Body of pancreas (tissue), 4 donors: ENCODE measurements around the gene COL13A1. TPM values are rescaled to one million over a fixed set of nuclear protein-coding genes. Genes with fewer than 3 reads are reported as not detected.
A peak's percentile ranks its signal among the peaks of the same experiment; 100 is the strongest.

Experiments
- ATAC-seq: fragments of 150-250 bp; one replicate; pipeline ENCODE4 v1.9.1; 2016
- DNase-seq, 4 donors: peaks; one replicate each; pipeline ENCODE4 v3.0.0-alpha.2; 2019
- H3K27ac ChIP-seq, 4 donors: fragments of 200-600 bp; sonication (generic); 1 replicate in 3 of 4; 2 replicates in 1 of 4; pipeline versions ENCODE4 v1.5.1 to v1.6.1; 2016 to 2019; ENCODE audit warnings: mild to moderate bottlenecking in 1 of 4, mixed read lengths in 1 of 4, moderate library complexity in 1 of 4
- H3K27me3 ChIP-seq, 2 donors: fragments of 200-600 bp; sonication (generic); one replicate each; pipeline ENCODE4 v1.6.0; 2016; ENCODE audit warnings: mild to moderate bottlenecking in 1 of 2
- H3K36me3 ChIP-seq, 2 donors: fragments of 200-600 bp; sonication (generic); replicated peaks in 1 of 2; 2 replicates each; pipeline ENCODE4 v1.5.1; 2016; ENCODE audit warnings: low read depth in 2 of 2; ENCODE audit not compliant: insufficient read depth in 1 of 2
- H3K4me1 ChIP-seq: fragments of 200-600 bp; sonication (generic); one replicate; pipeline ENCODE4 v1.6.0; 2016
- H3K4me3 ChIP-seq, 2 donors: fragments of 200-600 bp; sonication (generic); 1 replicate in 1 of 2; 2 replicates in 1 of 2; pipeline ENCODE4 v1.5.1; 2016 to 2019
- H3K9me3 ChIP-seq, 3 donors: fragments of 200-600 bp; sonication (generic); 1 replicate in 2 of 3; 2 replicates in 1 of 3; pipeline ENCODE4 v1.5.1; 2016
- CTCF ChIP-seq, 7 experiments: fragments of 450-650 bp in 4 of 7; fragments of 200-600 bp in 3 of 7; sonication (generic) in 3 of 7; IDR thresholded peaks; one replicate each; pipeline ENCODE4 v1.5.1; 2016 to 2019; ENCODE audit warnings: antibody characterized with exemption in 7 of 7
- POLR2A ChIP-seq, 3 donors: fragments of 450-650 bp; IDR thresholded peaks; one replicate each; pipeline ENCODE4 v1.6.1; 2016; ENCODE audit warnings: antibody characterized with exemption in 3 of 3, mild to moderate bottlenecking in 2 of 3
- WGBS, 2 donors: methylation state at CpG; one replicate each; pipeline ENCODE4 v1.1.5; 2017; 5-methylcytosine and 5-hydroxymethylcytosine counted together
- intact Hi-C: fragments of 100-400 bp; cut with DNase I; formaldehyde crosslinking; loops from one replicate; pipeline ENCODE4 v1.15.1; 2023
- total RNA-seq, 2 donors: library from RNA; depleted of rRNA; stranded (reverse); fragments of >200 nt; gene quantifications; one replicate each; pipeline ENCODE4 v1.1.0, GENCODE V29; 2016

The COL13A1 gene
- total RNA-seq, 2 donors from 2014 or later, result 2.3 TPM; not detected in 1

- DNase-seq (no peak), ATAC-seq (no peak)
- H3K27me3 ChIP-seq, result no peaks in the 10 kb centered on the region
- H3K27ac ChIP-seq, result no peak overlapping the region
- WGBS, 2 donors, result 46 to 60% methylated on average over 1 of the region's 1 CpG
- no peak overlapping the region for H3K4me3 ChIP-seq
- no peaks in the 10 kb centered on the region for H3K4me1 ChIP-seq
- intact Hi-C loops, result loop anchor here (10.0 kb wide), 1 partner anchor 128 kb away; no protein-coding TSS in a partner anchor
- TF ChIP-seq POLR2A (IDR thresholded peaks at IDR 0.05), result no peak
- peak in 2 of 7 experiments; percentile 13 to 22 for TF ChIP-seq CTCF (IDR thresholded peaks at IDR 0.05)
- no peaks in the 10 kb centered on the region for H3K9me3 ChIP-seq
- H3K36me3 ChIP-seq, result no peaks in the 10 kb centered on the region
These were observed 14.9 kb upstream of the COL13A1 start for GRCh38 chr10:69786791-69787190.

GRCh38 chr10:69787681-69788080, 14.0 kb upstream of the COL13A1 start:
- H3K4me3 ChIP-seq, result no peak overlapping the region
- whole genome bisulfite sequencing, 2 donors, result 73 to 89% methylated on average over 1 to 6 of the region's 6 CpGs

GRCh38 chr10:69789164-69789576, 12.5 kb upstream of the COL13A1 start:
- H3K4me1 ChIP-seq, result no peaks in the 10 kb centered on the region
- intact Hi-C loops, result loop anchor here (10.0 kb wide), 1 partner anchor 126 kb away; no protein-coding TSS in a partner anchor
- DNase-seq (no peak), ATAC-seq (no peak)
- no peaks in the 10 kb centered on the region for H3K9me3 ChIP-seq
- H3K36me3 ChIP-seq, result no peaks in the 10 kb centered on the region
- H3K27me3 ChIP-seq, result no peaks in the 10 kb centered on the region
- H3K27ac ChIP-seq, result no peak overlapping the region
- H3K4me3 ChIP-seq, result no peak overlapping the region
- TF ChIP-seq POLR2A (IDR thresholded peaks at IDR 0.05), result no peak
- peak in 6 of 7 experiments; percentile 15 to 48 (median 30) for TF ChIP-seq CTCF (IDR thresholded peaks at IDR 0.05)
- WGBS, 2 donors, result 37 to 49% methylated on average over 4 of the region's 4 CpGs

More at GRCh38 chr10:69787681-69788080, 14.0 kb upstream of the COL13A1 start:
- Histone ChIP-seq H3K36me3 (no peaks in the 10 kb centered on the region), H3K4me1 (no peaks in the 10 kb centered on the region), H3K9me3 (no peaks in the 10 kb centered on the region), H3K27me3 (no peaks in the 10 kb centered on the region), H3K27ac (no peak overlapping the region)
- DNase-seq (no peak), ATAC-seq (no peak)
- intact Hi-C loops, result loop anchor here (10.0 kb wide), 1 partner anchor 127 kb away; no protein-coding TSS in a partner anchor
- TF ChIP-seq POLR2A (IDR thresholded peaks at IDR 0.05) (no peak), CTCF (IDR thresholded peaks at IDR 0.05) (no peak)

- no peaks in the 10 kb centered on the region for H3K27me3 ChIP-seq
- H3K4me1 ChIP-seq, result no peaks in the 10 kb centered on the region
- intact Hi-C loops, result no loop called here
- H3K36me3 ChIP-seq, result no peaks in the 10 kb centered on the region
- no peak overlapping the region for H3K27ac ChIP-seq
- ATAC-seq (no peak), DNase-seq (no peak)
- H3K9me3 ChIP-seq, result peaks cover 0 to 6% (median 0%) of the 10 kb centered on the region in 3 donors
- TF ChIP-seq CTCF (IDR thresholded peaks at IDR 0.05), result no peak
- TF ChIP-seq POLR2A (IDR thresholded peaks at IDR 0.05), result no peak
- 87 to 94% methylated on average over 5 of the region's 5 CpGs for WGBS, 2 donors
- no peak overlapping the region for H3K4me3 ChIP-seq
These were observed 9.9 kb upstream of the COL13A1 start for GRCh38 chr10:69791812-69792211.

GRCh38 chr10:69792341-69792740, 9.4 kb upstream of the COL13A1 start:
- WGBS, 2 donors, result 38 to 44% methylated on average over 1 of the region's 1 CpG
- H3K27me3 ChIP-seq, result no peaks in the 10 kb centered on the region
- no peak for TF ChIP-seq CTCF (IDR thresholded peaks at IDR 0.05)
- no peak for TF ChIP-seq POLR2A (IDR thresholded peaks at IDR 0.05)
- no peak for ATAC-seq
- no peak overlapping the region for H3K27ac ChIP-seq
- H3K36me3 ChIP-seq, result no peaks in the 10 kb centered on the region
- no peaks in the 10 kb centered on the region for H3K4me1 ChIP-seq
- no peak for DNase-seq
- intact Hi-C loops, result no loop called here
- peaks cover 0 to 6% (median 0%) of the 10 kb centered on the region in 3 donors for H3K9me3 ChIP-seq
- H3K4me3 ChIP-seq, result no peak overlapping the region
